Measurements from ENCODE around the gene ENTHD1. TPM values are rescaled to one million over a fixed set of nuclear protein-coding genes. Genes with fewer than 3 reads are reported as not detected.

Gene ENTHD1
- total RNA-seq, 2 donors from 2014 or later: not detected

GRCh38 chr22:39923696-39924095, 30.1 kb upstream of the ENTHD1 start:
- 86 to 91% methylated on average over 5 of the region's 5 CpGs for WGBS, 2 experiments (ENCODE audit: insufficient coverage in 1 of 2, insufficient read length in 1 of 2)
- no peak overlapping the region for H3K9ac ChIP-seq (ENCODE audit: extremely low read depth, low read length, poor library complexity, severe bottlenecking)
- Mint-ChIP-seq H3K4me3 (no peak overlapping the region), H3K27me3 (ENCODE audit: insufficient read depth) (peaks cover 4% of the 10 kb centered on the region), H3K9me3 (no peaks in the 10 kb centered on the region), H3K36me3 (ENCODE audit: low read depth) (no peaks in the 10 kb centered on the region), H3K4me1 (peaks cover 15% of the 10 kb centered on the region), H3K27ac (no peak overlapping the region)
- H3K4me3 ChIP-seq (ENCODE audit: low read length): no peak overlapping the region
- no peak for DNase-seq
- no peaks in the 10 kb centered on the region for H3K36me3 ChIP-seq (ENCODE audit: control insufficient read depth, insufficient read depth, low read length)
- peaks cover 4% of the 10 kb centered on the region for H3K4me1 ChIP-seq (ENCODE audit: control insufficient read depth, insufficient read depth, low read length)
- TF ChIP-seq, protein P1, sequence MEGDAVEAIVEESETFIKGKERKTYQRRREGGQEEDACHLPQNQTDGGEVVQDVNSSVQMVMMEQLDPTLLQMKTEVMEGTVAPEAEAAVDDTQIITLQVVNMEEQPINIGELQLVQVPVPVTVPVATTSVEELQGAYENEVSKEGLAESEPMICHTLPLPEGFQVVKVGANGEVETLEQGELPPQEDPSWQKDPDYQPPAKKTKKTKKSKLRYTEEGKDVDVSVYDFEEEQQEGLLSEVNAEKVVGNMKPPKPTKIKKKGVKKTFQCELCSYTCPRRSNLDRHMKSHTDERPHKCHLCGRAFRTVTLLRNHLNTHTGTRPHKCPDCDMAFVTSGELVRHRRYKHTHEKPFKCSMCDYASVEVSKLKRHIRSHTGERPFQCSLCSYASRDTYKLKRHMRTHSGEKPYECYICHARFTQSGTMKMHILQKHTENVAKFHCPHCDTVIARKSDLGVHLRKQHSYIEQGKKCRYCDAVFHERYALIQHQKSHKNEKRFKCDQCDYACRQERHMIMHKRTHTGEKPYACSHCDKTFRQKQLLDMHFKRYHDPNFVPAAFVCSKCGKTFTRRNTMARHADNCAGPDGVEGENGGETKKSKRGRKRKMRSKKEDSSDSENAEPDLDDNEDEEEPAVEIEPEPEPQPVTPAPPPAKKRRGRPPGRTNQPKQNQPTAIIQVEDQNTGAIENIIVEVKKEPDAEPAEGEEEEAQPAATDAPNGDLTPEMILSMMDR (conservative IDR thresholded peaks at IDR 0.05): no peak
- no peaks in the 10 kb centered on the region for H3K27me3 ChIP-seq (ENCODE audit: control insufficient read depth, insufficient read depth, low read length, poor library complexity, severe bottlenecking)
- H3K9me3 ChIP-seq (ENCODE audit: control insufficient read depth, low read length): no peaks in the 10 kb centered on the region
- H3K27ac ChIP-seq (ENCODE audit: low read depth, low read length): no peak overlapping the region

DNA sequence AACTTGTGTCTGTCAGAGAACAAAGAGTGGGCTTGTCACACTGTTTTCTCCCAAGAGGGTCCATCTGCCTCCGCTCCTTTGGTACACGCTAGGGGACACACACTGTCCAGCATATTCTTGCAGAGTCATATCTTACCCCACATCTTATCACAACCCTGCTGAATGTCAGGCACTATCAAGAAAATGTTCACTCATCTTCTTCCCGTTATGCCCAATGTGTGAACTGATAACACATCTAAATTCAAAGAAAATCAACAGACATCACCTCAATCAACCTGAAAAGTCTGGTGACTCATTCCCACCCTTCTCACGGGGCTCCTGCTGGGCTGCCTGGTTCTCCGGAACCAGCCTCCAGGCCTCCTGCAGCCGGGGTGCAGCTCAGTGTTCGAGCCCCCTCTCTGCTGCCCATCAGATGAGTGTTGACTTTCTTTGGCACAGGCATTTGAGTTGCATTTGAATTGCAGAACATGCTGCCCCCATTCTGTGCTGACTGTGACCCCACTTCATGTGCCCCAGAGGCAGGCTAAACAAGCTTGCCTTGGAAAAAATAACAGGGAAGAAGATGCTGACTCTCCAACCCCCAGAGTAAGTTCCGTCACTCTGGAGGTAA, 26.7 kb upstream of the ENTHD1 start:
- H3K4me1 Mint-ChIP-seq: no peaks in the 10 kb centered on the region
- no peak overlapping the region for H3K4me3 Mint-ChIP-seq
- Histone ChIP-seq H3K9me3 (ENCODE audit: control insufficient read depth, low read length) (no peaks in the 10 kb centered on the region), H3K36me3 (ENCODE audit: control insufficient read depth, insufficient read depth, low read length) (no peaks in the 10 kb centered on the region), H3K27ac (ENCODE audit: low read depth, low read length) (no peak overlapping the region), H3K9ac (ENCODE audit: extremely low read depth, low read length, poor library complexity, severe bottlenecking) (no peak overlapping the region), H3K27me3 (ENCODE audit: control insufficient read depth, insufficient read depth, low read length, poor library complexity, severe bottlenecking) (peaks cover 3% of the 10 kb centered on the region), H3K4me3 (ENCODE audit: low read length) (no peak overlapping the region), H3K4me1 (ENCODE audit: control insufficient read depth, insufficient read depth, low read length) (peaks cover 2% of the 10 kb centered on the region)
- peaks cover 6% of the 10 kb centered on the region for H3K27me3 Mint-ChIP-seq (ENCODE audit: insufficient read depth)
- H3K27ac Mint-ChIP-seq: no peak overlapping the region
- no peaks in the 10 kb centered on the region for H3K9me3 Mint-ChIP-seq
- 88 to 92% methylated on average over 7 to 8 of the region's 8 CpGs for WGBS, 2 experiments (ENCODE audit: insufficient coverage in 1 of 2, insufficient read length in 1 of 2)
- TF ChIP-seq, protein P1 (conservative IDR thresholded peaks at IDR 0.05): no peak
- no peak for DNase-seq
- H3K36me3 Mint-ChIP-seq (ENCODE audit: low read depth): no peaks in the 10 kb centered on the region

GRCh38 chr22:39917776-39918495, 24.4 kb upstream of the ENTHD1 start:
- Mint-ChIP-seq H3K9me3 (no peaks in the 10 kb centered on the region), H3K27me3 (ENCODE audit: insufficient read depth) (peaks cover 4% of the 10 kb centered on the region), H3K4me1 (peaks cover 6% of the 10 kb centered on the region), H3K36me3 (ENCODE audit: low read depth) (no peaks in the 10 kb centered on the region), H3K27ac (no peak overlapping the region), H3K4me3 (no peak overlapping the region)
- no peak overlapping the region for H3K9ac ChIP-seq (ENCODE audit: extremely low read depth, low read length, poor library complexity, severe bottlenecking)
- no peak overlapping the region for H3K4me3 ChIP-seq (ENCODE audit: low read length)
- H3K4me1 ChIP-seq (ENCODE audit: control insufficient read depth, insufficient read depth, low read length): peaks cover 7% of the 10 kb centered on the region
- no peaks in the 10 kb centered on the region for H3K9me3 ChIP-seq (ENCODE audit: control insufficient read depth, low read length)
- no peaks in the 10 kb centered on the region for H3K36me3 ChIP-seq (ENCODE audit: control insufficient read depth, insufficient read depth, low read length)
- no peak overlapping the region for H3K27ac ChIP-seq (ENCODE audit: low read depth, low read length)
- WGBS, 2 experiments (ENCODE audit: insufficient coverage in 1 of 2, insufficient read length in 1 of 2): 86 to 88% methylated on average over 9 to 10 of the region's 12 CpGs
- DNase-seq: no peak
- peaks cover 3% of the 10 kb centered on the region for H3K27me3 ChIP-seq (ENCODE audit: control insufficient read depth, insufficient read depth, low read length, poor library complexity, severe bottlenecking)
- TF ChIP-seq, protein P1 (conservative IDR thresholded peaks at IDR 0.05): no peak
